Rectal smooth muscle tissue (tissue), 1 donor: ENCODE data around the gene CNGA3.

Source experiments
- H3K27ac ChIP-seq: one replicate; pipeline ENCODE4 v1.7.0; 2013; ENCODE audit warnings: low read depth, low read length, inconsistent platforms
- H3K27me3 ChIP-seq: one replicate; pipeline ENCODE4 v1.7.0; 2013; ENCODE audit warnings: low read length; ENCODE audit not compliant: control insufficient read depth, insufficient read depth
- H3K36me3 ChIP-seq: one replicate; pipeline ENCODE4 v1.7.0; 2013; ENCODE audit warnings: low read length; ENCODE audit not compliant: control insufficient read depth, insufficient read depth
- H3K4me1 ChIP-seq: one replicate; pipeline ENCODE4 v1.7.0; 2013; ENCODE audit warnings: low read length; ENCODE audit not compliant: control insufficient read depth, insufficient read depth
- H3K4me3 ChIP-seq: one replicate; pipeline ENCODE4 v1.7.0; 2013; ENCODE audit warnings: low read length
- H3K9ac ChIP-seq: one replicate; pipeline ENCODE4 v1.7.0; 2013; ENCODE audit warnings: low read length

CNGA3 gene

GRCh38 chr2:98444436-98445176, 98.3 kb downstream of the CNGA3 start, which contains the start of gene INPP4A:
TSS of gene INPP4A (plus strand) at chr2:98444858. CDS start at chr2:98520049, 75,191 bp downstream.
- H3K9ac ChIP-seq = peak within 1 kb of the TSS; percentile 46
- H3K4me1 ChIP-seq = peaks cover 3% of the 10 kb centered on the region
- H3K4me3 ChIP-seq = peak within 1 kb of the TSS; percentile 60
- H3K36me3 ChIP-seq = no peaks in the 10 kb centered on the region
- H3K27ac ChIP-seq = peak within 1 kb of the TSS; percentile 80
- no peaks in the 10 kb centered on the region for H3K27me3 ChIP-seq

GRCh38 chr2:98445177-98445682, 99.0 kb downstream of the CNGA3 start:
- H3K27ac ChIP-seq = peak overlapping the region; percentile 80
- peak overlapping the region; percentile 46 for H3K9ac ChIP-seq
- H3K36me3 ChIP-seq = no peaks in the 10 kb centered on the region
- H3K4me1 ChIP-seq = peaks cover 3% of the 10 kb centered on the region
- H3K27me3 ChIP-seq = no peaks in the 10 kb centered on the region
- peak overlapping the region; percentile 60 for H3K4me3 ChIP-seq

- peak overlapping the region; percentile 60 for H3K4me3 ChIP-seq
- H3K27ac ChIP-seq = peak overlapping the region; percentile 80
- peaks cover 3% of the 10 kb centered on the region for H3K4me1 ChIP-seq
These were observed 99.7 kb downstream of the CNGA3 start for GRCh38 chr2:98445683-98446581.

GRCh38 chr2:98446850-98447249, 100.6 kb downstream of the CNGA3 start:
- Histone ChIP-seq H3K4me1 (peaks cover 3% of the 10 kb centered on the region), H3K27ac (no peak overlapping the region), H3K4me3 (peak overlapping the region; percentile 9), H3K36me3 (no peaks in the 10 kb centered on the region), H3K9ac (no peak overlapping the region), H3K27me3 (no peaks in the 10 kb centered on the region)

More at GRCh38 chr2:98445683-98446581, 99.7 kb downstream of the CNGA3 start:
- Histone ChIP-seq H3K27me3 (no peaks in the 10 kb centered on the region), H3K9ac (peak overlapping the region; percentile 46), H3K36me3 (no peaks in the 10 kb centered on the region)
